Hematopoietic multipotent progenitor cell treated with erythropoietin and hydrocortisone succinate and interleukin-3 and kit ligand, for 4 days (in vitro differentiated cells): ENCODE measurements around the gene MORC3.
"Not testable (repeated sequence)": the region's sequence is repeated elsewhere in the genome, so short reads cannot be mapped to it uniquely, and the experiment has no call there.

Experiments
- DNase-seq: peaks from one replicate; pipeline ENCODE4 v3.0.0-alpha.2; 2015

MORC3 gene, protein sequence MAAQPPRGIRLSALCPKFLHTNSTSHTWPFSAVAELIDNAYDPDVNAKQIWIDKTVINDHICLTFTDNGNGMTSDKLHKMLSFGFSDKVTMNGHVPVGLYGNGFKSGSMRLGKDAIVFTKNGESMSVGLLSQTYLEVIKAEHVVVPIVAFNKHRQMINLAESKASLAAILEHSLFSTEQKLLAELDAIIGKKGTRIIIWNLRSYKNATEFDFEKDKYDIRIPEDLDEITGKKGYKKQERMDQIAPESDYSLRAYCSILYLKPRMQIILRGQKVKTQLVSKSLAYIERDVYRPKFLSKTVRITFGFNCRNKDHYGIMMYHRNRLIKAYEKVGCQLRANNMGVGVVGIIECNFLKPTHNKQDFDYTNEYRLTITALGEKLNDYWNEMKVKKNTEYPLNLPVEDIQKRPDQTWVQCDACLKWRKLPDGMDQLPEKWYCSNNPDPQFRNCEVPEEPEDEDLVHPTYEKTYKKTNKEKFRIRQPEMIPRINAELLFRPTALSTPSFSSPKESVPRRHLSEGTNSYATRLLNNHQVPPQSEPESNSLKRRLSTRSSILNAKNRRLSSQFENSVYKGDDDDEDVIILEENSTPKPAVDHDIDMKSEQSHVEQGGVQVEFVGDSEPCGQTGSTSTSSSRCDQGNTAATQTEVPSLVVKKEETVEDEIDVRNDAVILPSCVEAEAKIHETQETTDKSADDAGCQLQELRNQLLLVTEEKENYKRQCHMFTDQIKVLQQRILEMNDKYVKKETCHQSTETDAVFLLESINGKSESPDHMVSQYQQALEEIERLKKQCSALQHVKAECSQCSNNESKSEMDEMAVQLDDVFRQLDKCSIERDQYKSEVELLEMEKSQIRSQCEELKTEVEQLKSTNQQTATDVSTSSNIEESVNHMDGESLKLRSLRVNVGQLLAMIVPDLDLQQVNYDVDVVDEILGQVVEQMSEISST

DNA sequence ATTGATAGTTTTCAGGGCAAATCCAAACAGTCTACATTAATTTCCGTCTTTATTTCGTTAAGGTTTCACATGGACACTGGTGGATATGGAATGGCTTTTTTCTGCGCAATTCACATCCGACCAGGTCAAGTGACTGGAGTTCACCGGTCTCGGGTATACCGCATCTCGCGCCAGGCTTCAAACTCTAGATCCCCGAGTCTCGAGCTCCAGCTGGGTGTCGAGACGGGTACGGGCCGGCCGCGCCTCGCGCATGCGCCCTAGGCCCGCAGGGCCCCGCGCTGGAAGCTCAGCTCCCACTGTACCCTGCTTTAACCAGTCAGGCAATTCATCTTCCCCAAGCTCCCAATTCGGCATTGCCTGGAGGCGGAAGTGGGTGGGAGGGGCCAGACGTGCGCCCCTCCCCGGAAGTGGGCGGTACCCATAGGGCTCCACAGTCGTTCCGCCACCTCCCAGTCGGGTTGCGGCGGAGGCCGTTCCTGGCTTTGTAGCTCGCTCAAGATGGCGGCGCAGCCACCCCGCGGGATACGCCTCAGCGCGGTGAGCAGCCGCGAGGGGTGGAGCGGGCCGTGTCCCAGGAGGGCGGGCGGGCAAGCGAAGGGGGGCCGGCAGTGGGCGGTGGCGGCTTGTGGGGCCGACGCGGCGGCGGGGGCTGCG is at the start of gene MORC3:
Gene MORC3 (plus strand): TSS at position 431 of the 654 bp plus-strand sequence. CDS start 68 bp downstream, at position 499.
- DNase-seq, result peak; percentile 99

DNA sequence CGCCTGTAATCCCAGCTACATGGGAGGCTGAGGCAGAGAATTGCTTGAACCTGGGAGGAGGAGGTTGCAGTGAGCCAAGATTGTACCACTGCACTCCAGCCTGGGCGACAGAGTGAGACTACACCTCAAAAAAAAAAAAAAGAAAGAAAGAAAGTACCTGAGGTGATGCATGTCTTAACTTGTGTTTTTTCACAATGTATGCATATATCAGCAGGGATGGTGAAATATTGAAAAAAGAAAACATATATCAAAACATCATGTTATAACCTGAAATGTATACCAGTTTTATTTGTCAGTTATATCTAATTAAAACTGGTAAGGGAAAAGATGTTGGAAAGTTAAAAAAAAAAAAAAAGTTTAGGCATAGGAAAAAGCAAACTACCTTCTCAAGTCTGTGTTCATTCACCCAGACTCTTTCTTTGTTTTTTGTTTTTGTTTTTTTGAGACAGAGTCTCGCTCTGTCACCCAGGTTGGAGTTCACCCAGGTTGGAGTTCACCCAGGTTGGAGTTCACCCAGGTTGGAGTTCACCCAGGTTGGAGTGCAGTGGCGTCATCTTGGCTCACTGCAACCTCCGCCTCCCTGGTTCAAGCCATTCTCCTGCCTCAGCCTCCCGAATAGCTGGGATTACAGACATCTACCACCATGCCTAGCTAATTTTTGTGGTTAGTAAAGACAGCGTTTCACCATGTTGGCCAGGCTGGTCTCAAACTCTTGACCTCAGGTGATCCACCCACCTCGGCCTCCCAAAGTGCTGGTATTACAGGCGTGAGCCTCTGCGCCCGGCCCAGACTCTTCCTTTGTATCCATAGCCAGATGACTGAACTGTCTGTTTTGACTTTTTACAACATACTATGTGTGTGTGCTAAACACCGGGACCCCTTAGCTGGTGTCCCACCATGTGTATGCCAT is 49.0 kb upstream of the MORC3 start:
- DNase-seq, result not testable (repeated sequence)

DNA sequence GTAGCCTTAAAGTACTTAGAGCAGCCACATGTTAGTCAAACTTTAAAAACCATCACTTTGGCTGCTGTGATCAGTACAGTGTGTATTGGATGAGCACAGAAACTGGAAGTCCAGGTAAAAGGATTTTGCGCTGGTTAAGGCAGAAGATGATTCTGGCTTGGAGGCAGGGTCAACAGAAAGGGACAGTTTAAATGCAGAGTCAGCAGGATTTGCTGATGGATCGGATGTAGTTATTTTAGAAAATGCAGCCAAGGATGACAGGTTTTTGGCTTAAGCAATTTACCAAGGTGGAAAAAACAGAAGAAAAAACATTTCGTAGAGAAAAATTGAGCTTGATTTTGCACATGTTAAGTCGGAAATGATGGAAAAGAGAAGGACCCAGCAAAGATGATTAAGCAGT is 45.9 kb upstream of the MORC3 start:
- DNase-seq, result no peak

DNA sequence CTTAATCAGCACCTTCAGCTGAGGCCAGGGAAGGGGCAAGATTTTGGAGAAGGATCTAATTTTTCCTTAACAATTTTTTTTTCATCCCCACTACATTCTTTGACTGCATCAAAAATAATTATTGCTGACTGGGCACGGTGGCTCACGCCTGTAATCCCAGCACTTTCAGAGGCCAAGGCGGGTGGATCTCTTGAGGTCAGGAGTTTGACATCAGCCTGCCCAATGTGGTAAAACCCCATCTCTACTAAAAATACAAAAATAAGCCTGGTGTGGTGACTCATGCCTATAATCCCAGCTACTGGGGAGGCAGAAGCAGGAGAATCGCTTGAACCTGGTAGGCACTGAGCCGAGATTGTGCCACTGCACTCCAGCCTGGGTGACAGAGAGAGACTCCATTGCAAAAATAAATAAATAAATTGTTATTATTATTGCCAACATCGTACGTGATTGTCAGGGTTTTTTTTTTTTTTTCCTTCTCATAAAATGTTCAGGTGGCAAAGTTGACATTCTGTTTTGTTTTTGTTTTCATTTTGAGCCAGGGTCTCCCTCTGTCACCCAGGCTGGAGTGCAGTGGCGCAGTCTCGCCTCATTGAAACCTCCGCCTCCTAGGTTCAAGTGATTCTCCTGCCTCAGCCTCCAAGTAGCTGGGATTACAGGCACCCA is 37.3 kb upstream of the MORC3 start:
- no peak for DNase-seq

DNA sequence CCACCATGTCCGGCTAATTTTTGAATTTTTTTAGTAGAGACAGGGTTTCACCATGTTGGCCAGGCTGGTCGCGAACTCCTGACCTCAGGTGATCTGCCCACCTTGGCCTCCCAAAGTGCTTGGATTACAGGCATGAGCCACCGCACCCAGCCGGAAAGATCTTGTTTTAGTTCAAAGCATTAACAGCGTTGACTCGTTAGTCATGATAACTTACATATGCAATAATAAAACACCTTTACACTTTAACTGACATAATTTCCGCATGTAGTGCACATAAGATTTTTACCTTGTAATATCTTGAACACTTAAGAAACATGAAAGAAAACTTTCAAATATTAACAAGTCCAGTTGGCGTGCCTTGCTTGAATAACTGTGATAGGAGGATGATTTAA is 36.8 kb upstream of the MORC3 start:
- DNase-seq, result not testable (repeated sequence)

DNA sequence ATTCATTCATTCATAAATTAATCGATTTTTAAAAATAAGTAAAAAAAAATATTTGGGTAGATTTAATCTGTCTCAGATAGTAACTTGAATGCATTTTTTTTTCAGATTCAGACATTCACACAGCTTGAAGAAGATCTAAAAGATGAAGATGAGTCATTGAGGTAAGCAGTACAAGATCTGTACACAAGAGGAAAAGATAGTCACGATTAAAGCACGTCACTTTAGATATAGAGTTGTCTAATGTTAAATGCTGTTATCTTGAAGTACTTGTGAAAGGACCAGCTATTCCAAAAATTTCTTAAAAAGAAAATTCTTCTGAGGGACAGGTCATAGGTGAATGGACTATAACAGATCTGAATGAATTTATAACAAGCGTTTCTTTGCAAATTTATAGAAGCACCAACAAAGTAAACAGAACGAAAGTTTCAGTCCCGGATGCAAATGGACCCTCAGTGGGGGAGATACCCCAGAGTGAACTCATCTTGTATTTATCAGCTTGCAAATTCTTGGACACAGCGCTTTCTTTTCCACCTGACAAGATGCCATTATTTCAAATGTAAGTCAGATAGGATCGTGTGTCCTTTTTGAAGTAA is 31.2 kb upstream of the MORC3 start:
- no peak for DNase-seq

DNA sequence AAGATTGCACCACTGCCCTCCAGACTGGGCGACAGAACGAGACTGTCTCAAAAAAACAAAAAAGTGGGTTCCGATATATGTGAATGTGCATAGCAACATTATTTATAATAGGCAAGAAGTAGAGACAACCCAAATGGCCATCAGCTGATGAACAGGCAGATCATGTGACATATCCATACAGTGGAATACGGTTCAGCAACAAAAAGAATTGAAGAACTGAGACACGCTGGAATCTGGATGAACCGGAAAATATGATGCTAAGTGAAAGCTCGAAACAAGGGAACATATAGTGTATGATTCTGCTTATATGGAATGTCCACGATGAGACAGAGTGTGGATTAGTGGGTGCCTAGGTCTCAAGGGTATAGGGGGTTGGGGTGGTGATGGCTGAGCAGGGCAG is 28.5 kb upstream of the MORC3 start:
- no peak for DNase-seq

DNA sequence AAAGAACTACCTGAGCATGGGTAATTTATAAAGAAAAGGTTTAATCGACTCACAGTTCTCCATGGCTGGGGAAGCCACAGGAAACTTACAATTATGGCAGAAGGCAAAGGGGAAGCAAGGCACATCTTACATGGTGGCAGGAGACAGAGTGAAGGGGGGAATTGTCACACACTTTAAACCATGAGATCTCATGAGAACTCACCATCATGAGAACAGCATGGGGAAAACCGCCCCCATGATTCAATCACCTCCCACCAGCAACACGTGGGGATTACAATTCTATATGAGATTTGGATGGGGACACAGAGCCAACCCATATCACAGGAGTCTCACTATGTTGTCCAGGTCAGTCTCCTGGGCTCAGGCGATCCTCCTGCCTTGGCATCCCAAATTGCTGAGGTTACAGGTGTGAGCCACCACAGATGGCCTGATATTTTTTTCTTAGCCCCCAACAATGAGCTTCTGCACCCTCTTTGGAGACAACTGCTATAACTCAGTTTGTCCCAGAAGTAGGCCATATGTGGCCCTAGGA is 22.5 kb upstream of the MORC3 start:
- no peak for DNase-seq

DNA sequence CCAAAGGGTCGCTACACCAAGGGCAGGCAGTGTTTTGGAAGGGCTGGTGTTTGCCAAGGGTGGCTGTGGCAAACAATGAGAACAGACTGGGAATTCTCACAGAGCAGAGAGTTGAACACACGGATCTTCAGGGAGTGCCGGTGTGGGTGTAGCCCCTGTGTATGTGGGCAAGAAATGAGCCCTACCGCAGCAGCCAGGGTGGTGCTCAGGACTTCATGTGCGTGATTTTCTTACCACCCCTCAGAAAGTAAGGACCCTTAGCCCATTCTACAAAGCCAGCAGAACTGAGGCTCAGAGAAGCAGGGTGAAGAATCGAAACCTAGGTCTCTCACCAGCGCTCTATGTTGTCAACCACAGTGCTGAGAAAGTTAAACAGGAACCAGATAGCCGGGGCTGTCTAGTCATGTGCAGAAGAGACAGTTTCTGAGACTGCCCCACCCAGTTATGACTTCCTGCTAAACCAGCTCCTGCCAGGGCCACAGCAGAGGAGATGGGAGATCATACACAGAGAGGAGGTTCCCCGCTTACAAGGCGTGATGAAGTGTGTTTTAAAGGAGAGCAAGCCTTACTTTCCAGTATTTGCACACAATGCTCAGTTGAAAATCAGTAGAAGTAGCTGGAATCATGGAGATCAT is 21.9 kb upstream of the MORC3 start:
- peak; percentile 96 for DNase-seq

DNA sequence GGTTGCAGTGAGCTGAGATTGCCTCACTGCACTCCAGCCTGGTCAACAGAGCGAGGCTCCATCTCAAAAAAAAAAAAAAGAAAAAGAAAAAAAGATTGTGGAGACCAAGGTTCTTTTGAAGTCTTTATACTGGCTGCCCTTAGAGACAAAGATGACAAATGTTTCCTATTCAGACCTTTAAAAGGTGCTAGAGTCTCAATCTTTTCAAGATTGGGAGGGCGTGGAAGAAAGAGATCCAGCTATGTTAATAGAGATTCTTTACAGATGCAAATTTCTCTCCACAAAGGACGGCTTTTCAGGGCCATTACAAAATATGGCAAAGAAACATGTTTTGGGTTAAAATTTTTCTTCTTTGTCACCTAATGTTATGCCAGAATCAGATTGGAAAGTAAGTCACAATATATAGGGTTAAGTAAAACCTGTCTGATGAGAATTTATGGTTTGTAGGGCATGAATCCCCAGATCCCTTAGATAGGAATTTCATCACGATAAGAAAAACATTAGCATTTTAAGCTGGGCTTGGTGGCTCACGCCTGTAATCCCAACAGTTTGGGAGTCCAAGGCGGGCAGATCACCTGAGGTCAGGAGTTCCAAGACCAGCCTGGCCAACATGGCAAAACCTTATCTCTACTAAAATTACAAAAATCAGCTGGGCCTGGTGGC is 13.0 kb upstream of the MORC3 start:
- DNase-seq, result no peak

DNA sequence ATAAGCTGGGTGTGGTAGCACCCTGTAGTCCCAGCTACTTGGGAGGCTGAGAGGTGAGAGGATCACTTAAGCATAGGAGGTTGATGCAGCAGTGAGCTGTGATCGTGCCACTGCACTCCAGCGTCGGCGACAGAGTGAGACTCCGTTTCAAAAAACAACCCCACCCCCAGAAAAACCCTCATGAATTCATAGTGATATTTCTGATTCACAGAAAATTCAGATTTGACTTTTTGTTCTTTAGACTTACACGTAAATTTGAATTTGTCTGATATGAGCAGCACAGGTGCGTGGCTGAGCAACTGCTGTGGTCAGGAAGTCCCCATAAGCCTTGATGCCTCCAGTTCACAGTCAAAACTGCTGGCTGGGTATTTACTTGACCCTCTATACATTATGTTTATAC is 10.0 kb upstream of the MORC3 start:
- DNase-seq, result no peak

DNA sequence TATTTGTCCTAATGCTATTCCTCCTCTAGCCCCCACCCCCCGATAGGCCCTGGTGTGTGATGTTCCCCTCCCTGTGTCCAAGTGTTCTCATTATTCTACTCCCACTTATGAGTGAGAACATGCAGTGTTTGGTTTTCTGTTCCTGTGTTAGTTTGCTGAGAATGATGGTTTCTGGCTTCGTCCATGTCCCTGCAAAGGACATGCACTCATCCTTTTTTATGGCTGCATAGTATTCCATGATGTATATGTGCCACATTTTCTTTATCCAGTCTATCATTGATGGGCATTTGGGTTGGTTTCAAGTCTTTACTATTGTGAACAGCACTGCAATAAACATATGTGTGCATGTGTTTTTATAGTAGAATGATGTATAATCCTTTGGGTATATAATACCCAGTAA is 6.6 kb upstream of the MORC3 start:
- not testable (repeated sequence) for DNase-seq

DNA sequence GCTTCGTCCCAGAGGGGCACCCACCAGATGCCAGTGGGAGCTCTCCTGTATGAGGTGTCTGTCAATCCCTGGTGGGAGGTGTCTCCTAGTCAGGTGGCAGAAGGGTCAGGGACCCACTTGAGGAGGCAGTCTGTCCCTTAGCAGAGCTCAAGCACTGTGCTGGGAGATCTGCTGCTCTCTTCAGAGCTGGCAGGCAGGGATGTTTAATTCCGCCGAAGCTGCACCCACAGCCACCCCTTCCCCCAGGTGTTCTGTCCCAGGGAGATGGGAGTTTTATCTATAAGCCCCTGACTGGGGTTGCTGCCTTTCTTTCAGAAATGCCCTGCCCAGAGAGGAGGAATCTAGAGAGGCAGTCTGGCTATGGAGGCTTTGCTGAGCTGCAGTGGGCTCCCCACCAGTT is 4.0 kb upstream of the MORC3 start:
- not testable (repeated sequence) for DNase-seq

DNA sequence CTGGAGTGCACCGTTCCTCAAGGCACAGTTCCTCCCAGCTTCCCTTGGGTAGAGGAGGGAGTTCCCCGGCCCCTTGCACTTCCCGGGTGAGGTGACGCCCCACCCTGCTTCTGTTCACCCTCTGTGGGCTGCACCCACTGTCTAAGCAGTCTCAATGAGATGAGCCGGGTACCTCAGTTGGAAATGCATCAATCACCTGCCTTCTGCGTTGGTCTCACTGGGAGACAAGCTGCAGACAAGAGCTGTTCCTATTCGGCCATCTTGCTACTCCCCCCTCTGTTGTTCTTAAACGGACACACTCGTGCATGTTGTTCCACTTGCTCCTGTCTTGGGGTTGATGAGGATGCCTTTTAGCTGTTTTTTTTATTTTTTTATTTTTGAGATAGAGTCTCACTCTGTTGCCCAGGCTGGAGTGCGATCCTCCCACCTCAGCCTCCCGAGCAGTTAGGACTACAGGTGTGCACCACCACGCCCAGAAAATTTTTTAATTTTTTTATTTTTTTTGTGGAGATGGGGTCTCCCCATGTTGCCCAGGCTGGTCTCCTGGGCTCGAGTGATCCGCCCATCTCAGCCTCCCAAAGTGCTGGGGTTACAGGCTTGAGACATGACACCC is 3.0 kb upstream of the MORC3 start:
- DNase-seq, result no peak

DNA sequence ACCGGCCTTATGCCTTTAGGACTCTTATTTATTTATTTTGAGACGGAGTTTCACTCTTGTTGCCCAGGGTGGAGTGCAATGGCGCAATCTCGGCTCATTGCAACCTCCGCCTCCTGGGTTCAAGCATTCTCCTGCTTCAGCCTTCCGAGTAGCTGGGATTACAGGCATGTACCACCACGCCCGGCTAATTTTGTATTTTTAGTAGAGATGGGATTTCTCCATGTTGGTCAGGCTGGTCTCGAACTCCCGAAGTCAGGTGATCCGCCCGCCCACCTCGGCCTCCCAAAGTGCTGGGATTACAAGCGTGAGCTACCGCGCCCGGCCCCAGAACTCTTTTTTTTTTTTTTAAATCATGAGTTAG is 611 bp upstream of the MORC3 start:
- DNase-seq, result not testable (repeated sequence)

DNA sequence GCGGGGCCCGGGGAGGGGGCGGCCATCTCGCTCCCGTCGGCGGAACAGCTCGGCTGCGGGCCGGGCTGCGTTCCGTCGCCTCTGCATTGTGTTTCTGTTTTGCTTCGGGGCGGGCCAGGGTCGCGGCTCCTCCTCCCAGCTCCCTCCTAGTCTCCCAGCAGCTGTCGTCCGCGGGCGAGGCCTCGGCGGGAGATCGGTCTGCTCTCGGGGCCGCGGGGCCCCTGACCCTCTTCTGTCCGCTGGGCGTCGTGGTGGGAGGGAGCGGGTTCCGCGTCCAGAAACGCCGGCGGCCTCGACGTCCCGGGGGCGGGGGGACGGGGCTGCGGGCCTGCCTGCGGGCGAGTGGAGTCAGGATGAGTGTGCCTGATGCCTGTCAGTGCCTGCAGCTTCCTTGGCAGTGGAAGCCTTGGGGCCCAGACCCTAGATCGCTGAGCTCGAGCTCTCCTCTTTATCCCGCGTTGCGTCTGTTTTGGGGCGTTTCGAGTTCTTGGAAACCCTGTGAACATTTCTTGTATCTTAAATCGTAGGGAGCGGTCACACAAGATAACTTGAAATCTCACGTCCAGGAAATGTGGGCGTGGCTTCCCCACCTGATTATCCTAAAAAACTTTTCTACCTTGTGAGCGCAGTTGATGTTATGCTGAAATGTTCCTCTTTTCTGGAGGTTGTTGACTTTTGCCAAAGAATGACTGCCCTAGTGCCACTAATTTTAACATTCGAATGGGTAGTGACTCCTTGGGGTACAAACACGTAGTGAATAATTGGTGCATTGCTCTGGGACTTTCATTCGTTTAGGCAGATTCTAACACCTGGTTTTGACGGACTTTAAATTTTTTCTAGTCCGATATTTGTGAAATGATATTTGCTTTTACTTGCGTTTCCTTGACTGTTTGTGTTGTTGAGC is 676 bp downstream of the MORC3 start:
- DNase-seq, result peak; percentile 93

DNA sequence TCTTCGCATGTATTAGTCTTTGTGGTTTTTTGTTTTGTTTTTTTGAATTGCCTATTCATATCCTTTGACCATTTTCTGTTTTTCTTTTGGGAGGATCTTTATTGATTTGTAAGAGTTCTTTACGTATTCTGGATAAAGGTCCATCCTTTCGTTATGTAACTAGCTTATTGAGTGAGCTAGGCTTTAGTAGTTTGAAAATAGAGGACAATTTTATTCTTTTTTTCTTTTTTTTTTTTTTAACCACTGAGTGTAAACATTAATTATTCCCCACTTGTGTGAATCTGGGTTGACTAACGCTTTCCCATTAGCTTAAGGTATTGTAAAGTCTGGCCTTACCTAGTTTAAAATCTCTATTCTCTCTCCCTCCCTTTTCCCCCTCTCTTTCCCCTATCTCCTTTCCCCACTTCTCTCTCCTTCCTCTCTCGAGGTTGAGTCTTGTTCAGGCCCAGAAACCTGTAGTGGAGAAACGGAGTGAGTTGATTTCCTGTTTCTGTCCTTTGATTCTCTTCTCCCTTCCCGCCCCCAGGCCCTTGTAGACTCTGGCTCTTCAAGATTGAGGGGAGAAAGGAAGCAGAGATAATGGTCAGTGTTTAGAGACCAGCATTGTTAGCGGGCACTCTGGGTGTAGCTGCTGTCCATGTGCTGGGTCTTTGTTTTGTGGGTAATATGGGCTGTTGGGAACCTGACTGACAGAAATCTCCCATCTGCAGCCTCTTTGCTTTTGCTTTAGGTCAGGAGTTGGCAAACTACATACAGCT is 1.5 kb downstream of the MORC3 start:
- DNase-seq, result peak; percentile 76

DNA sequence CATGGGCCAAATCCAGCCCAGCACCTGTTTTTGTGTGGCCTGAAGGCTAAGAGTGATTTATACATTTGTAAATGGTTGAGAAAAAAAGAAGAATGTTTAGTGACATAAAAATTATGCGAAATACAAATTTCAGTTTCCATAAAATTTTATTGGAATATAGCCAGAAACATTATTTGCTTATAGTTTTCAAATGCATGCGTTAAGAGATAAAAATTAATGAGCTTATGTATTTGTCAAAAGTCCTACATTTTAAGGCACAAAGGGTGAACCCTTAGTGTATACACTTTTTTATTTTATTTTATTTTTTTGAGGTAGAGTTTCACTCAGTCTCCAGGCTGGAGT is 2.1 kb downstream of the MORC3 start:
- DNase-seq, result no peak
